Gastrocnemius medialis (tissue), 4 donors: ENCODE results near the gene DPYD. TPM values are rescaled to one million over a fixed set of nuclear protein-coding genes. Genes with fewer than 3 reads are reported as not detected.

ENCODE experiments used
- ATAC-seq, 2 donors: fragments of 150-250 bp; one replicate each; pipeline ENCODE4 v1.9.1; 2016
- DNase-seq, 2 donors: peaks; one replicate each; pipeline ENCODE4 v3.0.0-alpha.2; 2019
- H3K27ac ChIP-seq, 4 donors: fragments of 200-600 bp; sonication (generic); 1 replicate in 1 of 4; 2 replicates in 3 of 4; pipeline ENCODE4 v1.5.1; 2016 to 2018; ENCODE audit warnings: mild to moderate bottlenecking in 2 of 4, moderate library complexity in 1 of 4
- H3K27me3 ChIP-seq, 3 donors: fragments of 200-600 bp; sonication (generic) in 2 of 3; 1 replicate in 1 of 3; 2 replicates in 2 of 3; pipeline versions ENCODE4 v1.5.1 to v1.6.0; 2016 to 2019; ENCODE audit warnings: mild to moderate bottlenecking in 1 of 3, moderate library complexity in 1 of 3
- H3K36me3 ChIP-seq, 2 donors: fragments of 200-600 bp; sonication (generic) in 1 of 2; one replicate each; pipeline ENCODE4 v1.5.1; 2017 to 2018
- H3K4me1 ChIP-seq, 2 donors: fragments of 200-600 bp; sonication (generic) in 1 of 2; one replicate each; pipeline ENCODE4 v1.5.1; 2016 to 2017; ENCODE audit warnings: mild to moderate bottlenecking in 2 of 2
- H3K4me3 ChIP-seq, 4 donors: fragments of 200-600 bp; sonication (generic) in 3 of 4; 1 replicate in 1 of 4; 2 replicates in 3 of 4; pipeline ENCODE4 v1.5.1; 2016 to 2019; ENCODE audit warnings: mild to moderate bottlenecking in 2 of 4
- H3K9me3 ChIP-seq, 3 donors: fragments of 200-600 bp; sonication (generic) in 2 of 3; 1 replicate in 1 of 3; 2 replicates in 2 of 3; pipeline ENCODE4 v1.5.1; 2016 to 2019
- POLR2A ChIP-seq, 2 donors: fragments of 450-650 bp; IDR thresholded peaks; one replicate each; pipeline ENCODE4 v1.6.1; 2017; ENCODE audit warnings: antibody characterized with exemption in 2 of 2, mild to moderate bottlenecking in 2 of 2, moderate library complexity in 2 of 2
- in situ Hi-C, 4 donors: fragments of 200-750 bp; cut with MboI; loops; one replicate each; pipeline versions ENCODE4 v1.15.0 to v1.8.0; 2017; ENCODE audit warnings: low sequenced_read_pairs in 4 of 4
- intact Hi-C: fragments of 100-400 bp; cut with DNase I; formaldehyde crosslinking; loops from one replicate; pipeline ENCODE4 v1.15.1; 2023; ENCODE audit warnings: low total_unique reads
- total RNA-seq, 4 donors: library from RNA; depleted of rRNA; stranded (reverse); fragments of >200 nt; gene quantifications; one replicate each; pipeline versions ENCODE4 v1.1.0 to v1.2.3, GENCODE V29; 2016
- TF ChIP-seq, protein P1 (sequence below), 5 experiments: fragments of 450-650 bp in 3 of 5; fragments of 200-600 bp in 2 of 5; sonication (generic) in 2 of 5; IDR thresholded peaks in 4 of 5; conservative IDR thresholded peaks in 1 of 5; 1 replicate in 4 of 5; 2 replicates in 1 of 5; pipeline ENCODE4 v1.5.1; 2016 to 2019; ENCODE audit warnings: antibody characterized with exemption in 5 of 5, mild to moderate bottlenecking in 3 of 5, moderate library complexity in 3 of 5

The DPYD gene
- total RNA-seq, 4 donors from 2014 or later = 4.6 to 13.9 (median 9.1) TPM

DNA sequence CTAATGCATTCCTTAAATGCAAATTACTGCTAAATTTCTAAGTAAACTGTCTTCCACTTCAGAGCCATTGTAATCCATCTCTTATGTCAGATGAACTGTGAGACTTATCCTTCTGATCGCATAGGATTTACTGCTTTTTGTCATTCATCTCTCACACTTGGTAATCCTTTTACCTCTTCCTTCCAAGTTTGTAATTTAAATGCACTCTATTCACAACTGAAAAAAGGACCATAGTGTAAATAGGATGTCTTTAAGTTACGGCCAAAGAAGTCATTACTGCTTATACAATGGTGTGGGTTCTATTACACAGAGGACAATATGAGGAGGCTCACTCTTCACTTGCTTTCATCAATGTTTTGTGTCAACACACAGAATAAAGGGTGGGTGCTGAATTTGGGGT lies 806.0 kb downstream of the DPYD start:
- Histone ChIP-seq H3K4me3 (no peak overlapping the region), H3K27me3 (no peaks in the 10 kb centered on the region), H3K9me3 (no peaks in the 10 kb centered on the region), H3K4me1 (no peaks in the 10 kb centered on the region), H3K27ac (no peak overlapping the region), H3K36me3 (no peaks in the 10 kb centered on the region)
- in situ Hi-C loops (no loop called here), intact Hi-C loops (no loop called here)
- ATAC-seq (no peak), DNase-seq (no peak)
- TF ChIP-seq, protein P1, sequence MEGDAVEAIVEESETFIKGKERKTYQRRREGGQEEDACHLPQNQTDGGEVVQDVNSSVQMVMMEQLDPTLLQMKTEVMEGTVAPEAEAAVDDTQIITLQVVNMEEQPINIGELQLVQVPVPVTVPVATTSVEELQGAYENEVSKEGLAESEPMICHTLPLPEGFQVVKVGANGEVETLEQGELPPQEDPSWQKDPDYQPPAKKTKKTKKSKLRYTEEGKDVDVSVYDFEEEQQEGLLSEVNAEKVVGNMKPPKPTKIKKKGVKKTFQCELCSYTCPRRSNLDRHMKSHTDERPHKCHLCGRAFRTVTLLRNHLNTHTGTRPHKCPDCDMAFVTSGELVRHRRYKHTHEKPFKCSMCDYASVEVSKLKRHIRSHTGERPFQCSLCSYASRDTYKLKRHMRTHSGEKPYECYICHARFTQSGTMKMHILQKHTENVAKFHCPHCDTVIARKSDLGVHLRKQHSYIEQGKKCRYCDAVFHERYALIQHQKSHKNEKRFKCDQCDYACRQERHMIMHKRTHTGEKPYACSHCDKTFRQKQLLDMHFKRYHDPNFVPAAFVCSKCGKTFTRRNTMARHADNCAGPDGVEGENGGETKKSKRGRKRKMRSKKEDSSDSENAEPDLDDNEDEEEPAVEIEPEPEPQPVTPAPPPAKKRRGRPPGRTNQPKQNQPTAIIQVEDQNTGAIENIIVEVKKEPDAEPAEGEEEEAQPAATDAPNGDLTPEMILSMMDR (IDR thresholded peaks at IDR 0.05 in 4 of 5, conservative IDR thresholded peaks at IDR 0.05 in 1 of 5) = no peak
- no peak for TF ChIP-seq POLR2A (IDR thresholded peaks at IDR 0.05)

DNA sequence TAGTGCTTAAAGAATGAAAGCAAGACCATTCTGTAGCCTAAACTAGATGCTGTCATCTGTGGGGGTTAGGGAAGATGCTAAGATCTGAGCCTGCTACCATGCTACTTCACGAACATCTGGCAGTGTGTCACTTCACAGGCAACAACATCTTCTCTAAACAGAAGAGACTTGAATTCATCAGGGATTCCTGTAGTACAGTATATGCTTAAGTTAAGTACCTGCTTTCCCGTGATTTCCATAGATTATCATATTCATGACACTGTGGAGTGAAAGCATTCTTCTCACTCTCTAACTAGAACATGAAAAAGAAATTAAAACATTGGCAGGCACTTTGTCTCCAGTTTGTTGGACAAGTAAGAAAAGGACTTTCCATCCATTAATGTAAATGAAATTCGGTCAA lies 808.4 kb downstream of the DPYD start:
- no peak for TF ChIP-seq POLR2A (IDR thresholded peaks at IDR 0.05)
- TF ChIP-seq, protein P1 (IDR thresholded peaks at IDR 0.05 in 4 of 5, conservative IDR thresholded peaks at IDR 0.05 in 1 of 5) = no peak
- H3K27ac ChIP-seq = no peak overlapping the region
- no peak overlapping the region for H3K4me3 ChIP-seq
- no peaks in the 10 kb centered on the region for H3K9me3 ChIP-seq
- H3K4me1 ChIP-seq = no peaks in the 10 kb centered on the region
- no peaks in the 10 kb centered on the region for H3K36me3 ChIP-seq
- H3K27me3 ChIP-seq = no peaks in the 10 kb centered on the region
- intact Hi-C loops (no loop called here), in situ Hi-C loops (no loop called here)
- DNase-seq (no peak), ATAC-seq (no peak)

DNA sequence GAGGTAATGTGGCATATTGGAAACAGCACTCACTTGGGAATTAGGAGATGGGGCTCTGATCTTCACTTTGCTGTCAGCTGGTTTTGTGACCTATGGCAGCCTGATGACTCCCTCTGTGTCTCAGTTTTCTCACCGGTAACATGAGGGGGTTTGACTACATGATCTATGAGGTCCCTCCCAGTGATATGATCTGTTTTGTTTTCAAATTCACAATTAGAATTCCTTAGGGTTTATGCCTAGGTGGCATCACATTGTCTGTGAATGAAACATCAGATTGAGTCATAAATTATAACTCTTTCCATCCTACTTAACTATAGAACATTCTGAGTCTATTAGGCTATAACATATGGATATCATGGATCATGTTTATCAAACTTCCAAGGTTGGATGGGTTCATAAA lies 812.7 kb downstream of the DPYD start:
- no peak overlapping the region for H3K27ac ChIP-seq
- in situ Hi-C loops = no loop called here
- no peaks in the 10 kb centered on the region for H3K9me3 ChIP-seq
- DNase-seq (no peak), ATAC-seq (no peak)
- H3K4me3 ChIP-seq = no peak overlapping the region
- no peak for TF ChIP-seq POLR2A (IDR thresholded peaks at IDR 0.05)
- TF ChIP-seq, protein P1 (IDR thresholded peaks at IDR 0.05 in 4 of 5, conservative IDR thresholded peaks at IDR 0.05 in 1 of 5) = no peak
- no peaks in the 10 kb centered on the region for H3K36me3 ChIP-seq
- no peaks in the 10 kb centered on the region for H3K4me1 ChIP-seq
- no peaks in the 10 kb centered on the region for H3K27me3 ChIP-seq
- intact Hi-C loops = no loop called here

GRCh38 chr1:97105531-97105930 lies 815.3 kb downstream of the DPYD start:
- intact Hi-C loops (no loop called here), in situ Hi-C loops (no loop called here)
- no peaks in the 10 kb centered on the region for H3K27me3 ChIP-seq
- no peak overlapping the region for H3K27ac ChIP-seq
- ATAC-seq = no peak
- TF ChIP-seq, protein P1 (IDR thresholded peaks at IDR 0.05 in 4 of 5, conservative IDR thresholded peaks at IDR 0.05 in 1 of 5) = no peak
- TF ChIP-seq POLR2A (IDR thresholded peaks at IDR 0.05) = no peak
- DNase-seq = no peak
- no peak overlapping the region for H3K4me3 ChIP-seq
- no peaks in the 10 kb centered on the region for H3K4me1 ChIP-seq
- H3K9me3 ChIP-seq = no peaks in the 10 kb centered on the region
- H3K36me3 ChIP-seq = no peaks in the 10 kb centered on the region

DNA sequence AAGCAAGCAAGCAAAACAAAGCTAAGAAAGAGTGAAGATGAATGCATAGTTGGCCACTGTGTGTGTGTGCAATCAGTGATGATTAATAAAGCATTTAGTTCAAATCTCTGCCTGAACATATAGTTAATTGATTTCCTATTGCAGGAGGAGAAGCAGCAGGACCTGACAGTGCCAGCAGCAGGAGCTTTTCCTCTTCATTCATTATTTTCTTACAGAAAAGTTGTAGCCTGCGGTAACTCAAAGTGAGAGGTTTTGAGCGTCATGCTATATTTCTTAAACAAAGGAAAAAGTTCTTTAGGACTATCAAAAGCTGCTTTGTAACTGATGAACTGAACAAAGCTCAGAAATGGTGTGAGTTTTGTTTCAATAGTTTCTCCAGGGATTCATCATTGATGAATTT lies 819.3 kb downstream of the DPYD start:
- H3K27me3 ChIP-seq = no peaks in the 10 kb centered on the region
- no peak overlapping the region for H3K4me3 ChIP-seq
- no peak overlapping the region for H3K27ac ChIP-seq
- TF ChIP-seq, protein P1 (IDR thresholded peaks at IDR 0.05 in 4 of 5, conservative IDR thresholded peaks at IDR 0.05 in 1 of 5) = no peak
- no peak for TF ChIP-seq POLR2A (IDR thresholded peaks at IDR 0.05)
- ATAC-seq = no peak
- no peaks in the 10 kb centered on the region for H3K4me1 ChIP-seq
- in situ Hi-C loops = no loop called here
- intact Hi-C loops = no loop called here
- no peak for DNase-seq
- no peaks in the 10 kb centered on the region for H3K9me3 ChIP-seq
- H3K36me3 ChIP-seq = peaks cover 0 to 5% of the 10 kb centered on the region in 2 donors
